Osteocyte (in vitro differentiated cells): ENCODE data around the gene ZER1. TPM values are rescaled to one million over a fixed set of nuclear protein-coding genes. Genes with fewer than 3 reads are reported as not detected.
"Not testable (repeated sequence)": the region's sequence is repeated elsewhere in the genome, so short reads cannot be mapped to it uniquely, and the experiment has no call there.

Experiments
- DNase-seq: peaks from one replicate; pipeline ENCODE4 v3.0.0; 2021; ENCODE audit warnings: mixed read lengths; ENCODE audit not compliant: unreplicated experiment; ENCODE audit errors: extremely low spot score
- H3K27ac Mint-ChIP-seq: one replicate; pipeline ENCODE4 v1.8.0; 2021; ENCODE audit warnings: mild to moderate bottlenecking, mixed read lengths; ENCODE audit not compliant: unreplicated experiment
- H3K27me3 Mint-ChIP-seq: one replicate; pipeline ENCODE4 v1.8.0; 2021; ENCODE audit warnings: mixed read lengths; ENCODE audit not compliant: unreplicated experiment
- H3K36me3 Mint-ChIP-seq: one replicate; pipeline ENCODE4 v1.8.0; 2021; ENCODE audit warnings: mixed read lengths; ENCODE audit not compliant: unreplicated experiment
- H3K4me1 Mint-ChIP-seq: one replicate; pipeline ENCODE4 v1.8.0; 2021; ENCODE audit warnings: mixed read lengths; ENCODE audit not compliant: unreplicated experiment
- H3K4me3 Mint-ChIP-seq: one replicate; pipeline ENCODE4 v1.8.0; 2021; ENCODE audit warnings: mild to moderate bottlenecking, moderate library complexity, mixed read lengths; ENCODE audit not compliant: unreplicated experiment
- H3K9me3 Mint-ChIP-seq: one replicate; pipeline ENCODE4 v1.8.0; 2021; ENCODE audit warnings: mixed read lengths; ENCODE audit not compliant: unreplicated experiment
- CTCF ChIP-seq: fragments of 200-600 bp; sonication (generic); IDR thresholded peaks from 2 replicates; pipeline ENCODE4 v1.5.0; 2021; ENCODE audit warnings: antibody characterized with exemption, mild to moderate bottlenecking, moderate library complexity
- total RNA-seq: library from RNA; stranded (reverse); gene quantifications from 2 replicates; pipeline ENCODE4 v1.2.1, GENCODE V29; 2021

Gene ZER1
- total RNA-seq, 1 donor from 2014 or later, result 61.9 TPM

GRCh38 chr9:128786681-128787601 is 15.2 kb upstream of the ZER1 start, which contains the start of gene TBC1D13:
TSS of gene TBC1D13 (plus strand) at chr9:128787253. CDS start at chr9:128787354, 101 bp downstream.
- Mint-ChIP-seq H3K36me3 (peaks cover 6% of the 10 kb centered on the region), H3K4me1 (peaks cover 24% of the 10 kb centered on the region), H3K4me3 (peak within 1 kb of the TSS; percentile 95), H3K9me3 (no peaks in the 10 kb centered on the region), H3K27ac (peak within 1 kb of the TSS; percentile 81), H3K27me3 (no peaks in the 10 kb centered on the region)
- DNase-seq, result peak; percentile 96
- no peak for TF ChIP-seq CTCF

GRCh38 chr9:128785427-128785826 is 13.7 kb upstream of the ZER1 start:
- TF ChIP-seq CTCF, result no peak
- DNase-seq, result no peak
- peaks cover 5% of the 10 kb centered on the region for H3K9me3 Mint-ChIP-seq
- no peaks in the 10 kb centered on the region for H3K36me3 Mint-ChIP-seq
- H3K4me1 Mint-ChIP-seq, result peaks cover 24% of the 10 kb centered on the region
- H3K27ac Mint-ChIP-seq, result no peak overlapping the region
- H3K4me3 Mint-ChIP-seq, result no peak overlapping the region
- H3K27me3 Mint-ChIP-seq, result no peaks in the 10 kb centered on the region

- TF ChIP-seq CTCF, result no peak
- H3K27me3 Mint-ChIP-seq, result no peaks in the 10 kb centered on the region
- H3K27ac Mint-ChIP-seq, result peak overlapping the region; percentile 86
- no peaks in the 10 kb centered on the region for H3K36me3 Mint-ChIP-seq
- peaks cover 5% of the 10 kb centered on the region for H3K9me3 Mint-ChIP-seq
- H3K4me3 Mint-ChIP-seq, result no peak overlapping the region
- H3K4me1 Mint-ChIP-seq, result peaks cover 14% of the 10 kb centered on the region
- DNase-seq, result no peak
Measured at GRCh38 chr9:128782669-128783068, 10.9 kb upstream of the ZER1 start.

- Mint-ChIP-seq H3K4me3 (no peak overlapping the region), H3K36me3 (no peaks in the 10 kb centered on the region), H3K4me1 (peaks cover 10% of the 10 kb centered on the region), H3K27me3 (no peaks in the 10 kb centered on the region), H3K27ac (no peak overlapping the region), H3K9me3 (peaks cover 5% of the 10 kb centered on the region)
- DNase-seq, result no peak
- TF ChIP-seq CTCF, result no peak
Measured at GRCh38 chr9:128781187-128782070, 9.7 kb upstream of the ZER1 start.

GRCh38 chr9:128780093-128780492 is 8.4 kb upstream of the ZER1 start:
- not testable (repeated sequence) for DNase-seq, H3K27me3 Mint-ChIP-seq, H3K9me3 Mint-ChIP-seq, H3K4me3 Mint-ChIP-seq, H3K4me1 Mint-ChIP-seq, H3K36me3 Mint-ChIP-seq, H3K27ac Mint-ChIP-seq
